ENCODE results near the gene NT5C1B. TPM values are rescaled to one million over a fixed set of nuclear protein-coding genes. Genes with fewer than 3 reads are reported as not detected.
A peak's percentile ranks its signal among the peaks of the same experiment; 100 is the strongest.

The NT5C1B gene
- total RNA-seq, 4 donors from 2014 or later = 0.42 TPM; not detected in 3

DNA sequence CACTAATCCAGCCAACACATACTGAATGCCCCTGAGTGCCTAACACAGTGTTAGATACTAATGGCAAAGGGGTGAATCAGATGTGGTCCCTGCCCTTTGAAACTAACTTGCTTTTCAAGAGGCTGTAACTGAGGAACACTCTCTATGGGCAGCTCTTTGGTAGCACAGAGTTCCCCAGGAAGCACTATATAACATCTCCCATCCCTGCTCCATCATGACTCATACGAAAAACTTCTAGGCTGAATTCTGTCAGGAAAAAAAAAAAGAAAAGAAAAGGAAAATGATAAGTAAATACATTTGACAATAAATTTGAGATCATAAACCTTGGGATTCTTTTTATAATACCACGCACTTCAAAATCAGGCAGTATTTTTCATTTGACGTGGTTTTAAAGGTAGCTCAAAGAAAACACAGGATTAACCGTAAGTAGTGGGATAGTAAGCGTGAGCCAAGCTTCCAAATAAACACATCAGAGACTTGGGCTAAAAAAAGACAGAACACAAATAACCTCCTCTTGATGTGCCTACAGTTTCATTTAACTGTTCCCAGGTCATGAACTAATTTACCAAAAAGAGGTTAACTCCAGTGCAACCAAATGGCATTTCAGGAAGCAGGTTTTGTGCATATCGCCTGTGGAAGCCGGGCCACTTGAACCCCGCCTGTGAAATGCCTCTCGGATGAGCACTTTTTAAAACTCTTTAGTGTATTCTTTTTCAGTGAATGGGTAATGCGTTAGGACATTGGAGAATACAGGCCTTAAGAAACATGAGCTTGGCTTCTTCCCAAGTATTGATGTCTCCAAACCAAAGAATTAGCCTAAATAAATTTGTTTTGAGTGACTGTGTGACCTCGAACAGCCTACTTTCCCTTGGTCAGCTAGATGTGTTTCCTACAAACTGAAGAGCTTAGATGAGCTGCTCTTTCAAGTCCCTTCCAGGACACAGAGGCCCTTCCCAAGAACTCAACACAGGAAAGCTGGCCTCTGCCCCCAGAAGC lies 71.0 kb downstream of the NT5C1B start:
- peak overlapping the region in 2 of 4 donors; percentile 13 to 22 for H3K4me3 ChIP-seq
- H3K4me1 ChIP-seq = peaks cover 28 to 92% (median 91%) of the 10 kb centered on the region in 4 donors
- peak overlapping the region; percentile 77 to 86 (median 81) for H3K27ac ChIP-seq (replicated peaks in 1 of 4)
- DNase-seq (ENCODE audit: extremely low spot score) = no peak
- no peaks in the 10 kb centered on the region for H3K27me3 ChIP-seq
- H3K9me3 ChIP-seq = no peaks in the 10 kb centered on the region
- H3K36me3 ChIP-seq = no peaks in the 10 kb centered on the region
- intact Hi-C loops (cut with DNase I) = loop anchor here (5.0 kb wide), 1 partner anchor 844 kb away; no protein-coding TSS in a partner anchor
- 36% methylated on average over 11 of the region's 11 CpGs for WGBS
- TF ChIP-seq, protein P1, sequence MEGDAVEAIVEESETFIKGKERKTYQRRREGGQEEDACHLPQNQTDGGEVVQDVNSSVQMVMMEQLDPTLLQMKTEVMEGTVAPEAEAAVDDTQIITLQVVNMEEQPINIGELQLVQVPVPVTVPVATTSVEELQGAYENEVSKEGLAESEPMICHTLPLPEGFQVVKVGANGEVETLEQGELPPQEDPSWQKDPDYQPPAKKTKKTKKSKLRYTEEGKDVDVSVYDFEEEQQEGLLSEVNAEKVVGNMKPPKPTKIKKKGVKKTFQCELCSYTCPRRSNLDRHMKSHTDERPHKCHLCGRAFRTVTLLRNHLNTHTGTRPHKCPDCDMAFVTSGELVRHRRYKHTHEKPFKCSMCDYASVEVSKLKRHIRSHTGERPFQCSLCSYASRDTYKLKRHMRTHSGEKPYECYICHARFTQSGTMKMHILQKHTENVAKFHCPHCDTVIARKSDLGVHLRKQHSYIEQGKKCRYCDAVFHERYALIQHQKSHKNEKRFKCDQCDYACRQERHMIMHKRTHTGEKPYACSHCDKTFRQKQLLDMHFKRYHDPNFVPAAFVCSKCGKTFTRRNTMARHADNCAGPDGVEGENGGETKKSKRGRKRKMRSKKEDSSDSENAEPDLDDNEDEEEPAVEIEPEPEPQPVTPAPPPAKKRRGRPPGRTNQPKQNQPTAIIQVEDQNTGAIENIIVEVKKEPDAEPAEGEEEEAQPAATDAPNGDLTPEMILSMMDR (IDR thresholded peaks at IDR 0.05) = no peak
- TF ChIP-seq EP300 (IDR thresholded peaks at IDR 0.05) = no peak
- TF ChIP-seq POLR2AphosphoS5 (IDR thresholded peaks at IDR 0.05) = peak; percentile 8 to 24
- no peak for TF ChIP-seq POLR2A (IDR thresholded peaks at IDR 0.05; ENCODE audit: low read depth)

DNA sequence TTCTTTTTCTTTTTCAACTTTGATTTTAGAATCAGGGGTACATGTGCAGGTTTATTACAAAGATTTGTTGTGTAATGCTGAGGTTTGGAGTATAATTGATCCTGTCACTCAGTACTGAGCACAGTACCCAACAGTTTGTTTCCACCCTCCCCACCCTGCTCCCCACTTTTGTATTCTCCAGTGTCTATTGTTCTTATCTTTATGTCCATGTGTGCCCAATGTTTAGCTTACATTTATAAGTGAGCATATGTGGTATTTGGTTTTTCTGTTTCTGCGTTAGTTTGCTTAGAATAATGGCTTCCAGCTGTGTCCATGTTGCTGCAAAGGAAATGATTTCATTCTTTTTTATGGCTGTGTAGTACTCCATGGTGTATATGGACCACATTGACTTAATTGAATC lies 72.0 kb downstream of the NT5C1B start:
- peaks cover 28 to 82% (median 82%) of the 10 kb centered on the region in 4 donors for H3K4me1 ChIP-seq
- intact Hi-C loops (cut with DNase I) = loop anchor here (5.0 kb wide), 1 partner anchor 845 kb away; no protein-coding TSS in a partner anchor

DNA sequence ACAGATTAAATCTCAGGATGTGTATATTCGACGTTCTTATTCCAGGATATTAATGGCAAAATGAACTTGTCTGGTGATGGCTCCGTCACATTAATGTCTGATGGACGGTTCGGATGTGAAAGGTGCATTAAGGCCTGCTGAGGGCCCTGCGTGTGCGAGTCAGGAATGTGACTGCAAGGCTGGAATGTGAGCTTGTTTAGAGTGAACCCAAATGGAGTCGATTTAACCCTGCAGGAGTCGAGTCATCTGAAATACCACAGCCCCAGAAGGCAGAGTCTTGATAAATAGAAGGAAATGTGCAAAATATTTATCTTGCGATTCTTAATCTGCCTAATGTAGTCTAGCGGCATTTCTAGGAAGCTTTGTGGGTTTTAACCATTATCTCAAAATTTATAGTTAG lies 73.3 kb downstream of the NT5C1B start:
- Histone ChIP-seq H3K4me3 (no peak overlapping the region), H3K4me1 (peaks cover 28 to 69% (median 69%) of the 10 kb centered on the region in 4 donors), H3K27ac (replicated peaks in 1 of 4) (peak overlapping the region; percentile 77 to 86 (median 81)), H3K9me3 (no peaks in the 10 kb centered on the region), H3K36me3 (no peaks in the 10 kb centered on the region), H3K27me3 (no peaks in the 10 kb centered on the region)
- intact Hi-C loops (cut with DNase I) = loop anchor here (5.0 kb wide), 1 partner anchor 846 kb away; no protein-coding TSS in a partner anchor
- DNase-seq (ENCODE audit: extremely low spot score) = no peak
- WGBS = 30% methylated on average over 9 of the region's 11 CpGs
- TF ChIP-seq EP300 (IDR thresholded peaks at IDR 0.05) (peak; percentile 75), POLR2AphosphoS5 (IDR thresholded peaks at IDR 0.05) (peak; percentile 66 to 78), POLR2A (IDR thresholded peaks at IDR 0.05; ENCODE audit: low read depth) (no peak)
- TF ChIP-seq, protein P1 (IDR thresholded peaks at IDR 0.05) = no peak

More for the DNA sequence above, 72.0 kb downstream of the NT5C1B start:
- Histone ChIP-seq H3K27ac (replicated peaks in 1 of 4) (peak overlapping the region; percentile 77 to 86 (median 81)), H3K27me3 (no peaks in the 10 kb centered on the region), H3K36me3 (no peaks in the 10 kb centered on the region), H3K9me3 (no peaks in the 10 kb centered on the region), H3K4me3 (no peak overlapping the region)
- no peak for TF ChIP-seq EP300 (IDR thresholded peaks at IDR 0.05)
- TF ChIP-seq POLR2A (IDR thresholded peaks at IDR 0.05; ENCODE audit: low read depth) = no peak
- no peak for TF ChIP-seq POLR2AphosphoS5 (IDR thresholded peaks at IDR 0.05)
- TF ChIP-seq, protein P1 (IDR thresholded peaks at IDR 0.05) = no peak
- no peak for DNase-seq (ENCODE audit: extremely low spot score)
- WGBS = 93% methylated on average over 1 of the region's 1 CpG

DNA sequence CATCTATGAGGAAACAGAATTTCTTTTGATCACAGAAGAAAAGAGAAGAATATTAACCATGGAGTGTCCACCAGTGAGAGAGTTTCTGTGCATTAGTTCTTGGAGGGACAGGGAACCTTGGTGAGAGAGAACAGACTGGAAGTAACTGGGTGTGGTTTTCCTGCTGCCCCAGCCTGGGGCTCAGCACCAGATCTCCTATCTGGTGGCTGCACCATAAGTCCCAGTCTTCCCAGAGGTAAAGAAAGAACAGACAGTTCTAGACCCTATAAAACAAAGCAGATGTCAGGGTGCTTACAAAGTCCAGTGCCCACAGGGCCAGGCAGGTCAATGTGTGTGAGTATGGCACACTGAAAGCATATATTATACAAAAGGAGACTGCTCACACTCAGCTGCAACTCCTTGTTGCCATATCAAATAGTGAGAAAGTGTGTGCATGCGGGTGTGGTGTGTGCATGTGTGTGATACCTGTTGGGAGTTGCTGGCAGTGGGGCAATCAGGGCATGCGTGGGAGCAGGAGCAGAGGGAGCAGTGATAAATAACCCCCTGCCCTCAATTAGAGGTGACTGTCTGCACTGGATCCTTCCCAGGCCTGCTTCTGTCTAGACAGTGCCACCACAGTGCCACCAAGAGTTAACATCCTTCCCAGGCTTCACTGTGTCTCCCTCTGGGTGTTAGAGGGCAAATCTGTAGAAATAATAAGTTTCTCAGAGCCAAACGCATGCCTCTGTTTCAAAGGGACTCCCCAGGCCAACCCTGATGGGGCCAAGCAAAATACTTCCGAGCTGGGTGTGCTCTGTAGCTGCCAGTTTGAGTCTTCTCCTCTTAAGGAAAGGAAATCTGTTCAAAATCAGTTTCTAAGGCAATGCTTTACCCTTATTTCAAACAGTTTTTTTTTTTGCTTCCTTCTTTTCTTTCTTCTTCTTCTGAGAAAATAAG lies 74.6 kb downstream of the NT5C1B start:
- H3K27me3 ChIP-seq = no peaks in the 10 kb centered on the region
- intact Hi-C loops (cut with DNase I) = loop anchor here (2.0 to 5.0 kb wide), 2 partner anchors 76 to 848 kb away; no protein-coding TSS in a partner anchor
- no peak for TF ChIP-seq EP300 (IDR thresholded peaks at IDR 0.05)
- TF ChIP-seq, protein P1 (IDR thresholded peaks at IDR 0.05) = no peak
- TF ChIP-seq POLR2A (IDR thresholded peaks at IDR 0.05; ENCODE audit: low read depth) = no peak
- TF ChIP-seq POLR2AphosphoS5 (IDR thresholded peaks at IDR 0.05) = no peak
- DNase-seq (ENCODE audit: extremely low spot score) = no peak
- H3K9me3 ChIP-seq = no peaks in the 10 kb centered on the region
- H3K36me3 ChIP-seq = no peaks in the 10 kb centered on the region
- peak overlapping the region; percentile 77 to 86 (median 81) for H3K27ac ChIP-seq (replicated peaks in 1 of 4)
- peaks cover 17 to 56% (median 56%) of the 10 kb centered on the region in 4 donors for H3K4me1 ChIP-seq
- WGBS = 63% methylated on average over 4 of the region's 4 CpGs
- no peak overlapping the region for H3K4me3 ChIP-seq

Measured in esophagus muscularis mucosa (tissue), 4 donors.